ENCODE measurements around the gene FBXW9. TPM values are rescaled to one million over a fixed set of nuclear protein-coding genes. Genes with fewer than 3 reads are reported as not detected.

The FBXW9 gene
- total RNA-seq, 1 experiment from 2014 or later = 14.0 TPM

DNA sequence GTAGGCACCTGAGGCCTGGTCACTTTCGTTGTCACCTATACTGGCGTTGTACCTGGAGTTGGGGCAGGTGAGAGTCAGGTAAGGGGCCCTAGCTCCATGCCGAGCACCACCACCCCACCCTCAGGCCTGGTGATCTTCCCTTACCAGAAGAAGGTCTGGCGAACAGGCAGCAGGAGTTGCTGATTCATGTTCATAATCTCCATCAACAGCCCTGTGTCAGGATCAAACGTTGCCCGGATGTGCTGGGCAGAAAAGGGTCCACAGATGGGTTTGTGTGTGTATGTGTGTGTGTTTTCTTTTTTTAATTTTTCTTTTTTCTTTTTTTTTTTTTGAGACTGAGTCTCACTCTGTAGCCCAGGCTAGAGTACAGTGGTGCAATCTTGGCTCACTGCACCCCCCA, 44.2 kb downstream of the FBXW9 start:
- Histone ChIP-seq H4K20me1 (ENCODE audit: insufficient read depth) (no peaks in the 10 kb centered on the region), H3K9ac (ENCODE audit: low read length) (no peak overlapping the region), H3K4me2 (ENCODE audit: low read length) (no peak overlapping the region), H2AFZ (ENCODE audit: low read depth, low read length, poor library complexity, severe bottlenecking) (no peak overlapping the region), H3K9me3 (ENCODE audit: control insufficient read depth in 1 of 2, insufficient read depth in 1 of 2, low read depth in 1 of 2, low read length in 2 of 2) (no peaks in the 10 kb centered on the region; a peak in 1 of 4 replicates), H3K79me2 (ENCODE audit: insufficient read depth, low read length) (no peaks in the 10 kb centered on the region), H3K4me3 (replicated peaks in 1 of 2; ENCODE audit: low read depth in 1 of 2, low read length in 2 of 2) (no peak overlapping the region), H3K27ac (ENCODE audit: low read depth, low read length) (no peak overlapping the region), H3K4me1 (ENCODE audit: control insufficient read depth in 1 of 2, insufficient read depth in 2 of 2, low read length in 2 of 2) (no peaks in the 10 kb centered on the region), H3K27me3 (ENCODE audit: insufficient read depth, low read length) (no peaks in the 10 kb centered on the region), H3K36me3 (ENCODE audit: control insufficient read depth in 1 of 2, insufficient read depth in 2 of 2, low read length in 2 of 2) (peaks cover 0 to 5% of the 10 kb centered on the region in 2 experiments; a peak in 1 of 4 replicates), H3K9me2 (ENCODE audit: insufficient read depth) (no peaks in the 10 kb centered on the region)
- DNase-seq (ENCODE audit: low read depth, low spot score) = no peak
- ATAC-seq = no peak
- POLR2A ChIA-PET = no interaction called here
- RAD21 ChIA-PET (ENCODE audit: low non-redundant PET in 1 of 2, low total read pairs in 2 of 2, uncharacterized antibody in 2 of 2, unreplicated experiment in 2 of 2) = no interaction called here
- intact Hi-C loops (cut with micrococcal nuclease) = no loop called here
- BruUV-seq (replicated peaks) = no TSS peak
- no peak for TF ChIP-seq SIN3A (IDR thresholded peaks at IDR 0.05; ENCODE audit: low read depth)
- TF ChIP-seq TCF7L2 (IDR thresholded peaks at IDR 0.05; ENCODE audit: borderline replicate concordance, extremely low read depth, insufficient read depth, insufficient read length) = no peak
- no peak for TF ChIP-seq CEBPB (IDR thresholded peaks at IDR 0.05; ENCODE audit: low read depth)
- no peak for TF ChIP-seq FOSL1 (IDR thresholded peaks at IDR 0.05; ENCODE audit: low read depth)
- TF ChIP-seq ZBTB33 (IDR thresholded peaks at IDR 0.05; ENCODE audit: extremely low read depth, insufficient replicate concordance, low read length) = no peak
- TF ChIP-seq POLR2AphosphoS5 (IDR thresholded peaks at IDR 0.05; ENCODE audit: low read depth, low read length) = no peak
- no peak for TF ChIP-seq RAD21 (IDR thresholded peaks at IDR 0.05; ENCODE audit: low read depth)
- no peak for TF ChIP-seq POLR2A (IDR thresholded peaks at IDR 0.05; ENCODE audit: borderline replicate concordance, extremely low read depth, insufficient read depth, insufficient read length)
- TF ChIP-seq CTCF (IDR thresholded peaks at IDR 0.05 in 2 of 3, conservative IDR thresholded peaks at IDR 0.05 in 1 of 3; ENCODE audit: borderline replicate concordance in 1 of 3, insufficient read depth in 1 of 3, low read depth in 2 of 3, low read length in 2 of 3) = no peak
- TF ChIP-seq CBX3 (IDR thresholded peaks at IDR 0.05; ENCODE audit: low read depth) = no peak
- TF ChIP-seq EGR1 (IDR thresholded peaks at IDR 0.05; ENCODE audit: low read depth) = no peak
- TF ChIP-seq, protein P1, sequence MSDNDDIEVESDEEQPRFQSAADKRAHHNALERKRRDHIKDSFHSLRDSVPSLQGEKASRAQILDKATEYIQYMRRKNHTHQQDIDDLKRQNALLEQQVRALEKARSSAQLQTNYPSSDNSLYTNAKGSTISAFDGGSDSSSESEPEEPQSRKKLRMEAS (IDR thresholded peaks at IDR 0.05) = no peak
- TF ChIP-seq SP1 (IDR thresholded peaks at IDR 0.05; ENCODE audit: low read depth) = no peak
- TF ChIP-seq YY1 (IDR thresholded peaks at IDR 0.05; ENCODE audit: extremely low read depth, insufficient replicate concordance, low read depth, low read length) = no peak
- TF ChIP-seq, protein P2, sequence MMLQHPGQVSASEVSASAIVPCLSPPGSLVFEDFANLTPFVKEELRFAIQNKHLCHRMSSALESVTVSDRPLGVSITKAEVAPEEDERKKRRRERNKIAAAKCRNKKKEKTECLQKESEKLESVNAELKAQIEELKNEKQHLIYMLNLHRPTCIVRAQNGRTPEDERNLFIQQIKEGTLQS (IDR thresholded peaks at IDR 0.05) = no peak
- no peak for TF ChIP-seq REST (IDR thresholded peaks at IDR 0.05; ENCODE audit: low read depth)
- TF ChIP-seq JUND (IDR thresholded peaks at IDR 0.05) = no peak
- TF ChIP-seq SRF (IDR thresholded peaks at IDR 0.05; ENCODE audit: low read depth) = no peak
- CTCF ChIA-PET = no interaction called here
